GM12874 (cell line): ENCODE results near the gene DPPA3.

Source experiments
- TF ChIP-seq, protein P1 (sequence below): IDR thresholded peaks from 2 replicates; pipeline ENCODE4 v1.5.1; 2011; ENCODE audit warnings: low read depth, mild to moderate bottlenecking, control low read depth, low read length, moderate library complexity; ENCODE audit not compliant: insufficient read depth

The DPPA3 gene

DNA sequence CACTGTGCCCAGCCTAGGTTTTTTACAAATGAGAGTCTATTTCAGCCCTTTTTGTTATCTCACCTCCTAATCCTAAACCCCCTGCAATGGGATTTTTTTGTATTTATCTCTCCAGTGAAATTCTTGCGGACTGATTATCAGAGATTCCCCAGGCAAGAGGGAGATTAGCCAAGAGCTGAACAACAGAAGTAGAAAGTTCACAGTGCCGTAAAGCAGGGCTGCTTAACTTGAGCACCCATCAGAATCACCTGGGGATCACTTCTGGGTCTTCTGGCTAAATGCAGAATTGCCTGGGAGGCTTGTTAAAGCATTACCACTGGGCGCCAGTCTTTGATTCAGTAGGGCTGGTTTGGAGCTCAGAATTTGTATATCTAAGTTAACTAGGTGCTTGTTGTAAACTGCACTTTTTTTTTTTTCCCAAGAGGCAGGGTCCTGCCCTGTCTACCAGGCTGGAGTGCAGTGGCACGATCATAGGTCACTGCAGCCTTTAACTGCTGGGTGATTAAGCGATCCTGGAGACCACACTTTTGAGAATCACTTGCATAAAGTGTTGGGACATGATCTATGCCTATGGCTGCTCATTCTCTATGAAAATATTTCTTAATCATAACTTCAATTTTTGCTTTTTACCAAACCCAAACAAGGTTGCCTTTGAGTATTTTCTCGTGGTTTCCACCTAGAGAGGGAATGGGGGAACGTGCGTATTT, 1.1 kb upstream of the DPPA3 start:
- TF ChIP-seq, protein P1, sequence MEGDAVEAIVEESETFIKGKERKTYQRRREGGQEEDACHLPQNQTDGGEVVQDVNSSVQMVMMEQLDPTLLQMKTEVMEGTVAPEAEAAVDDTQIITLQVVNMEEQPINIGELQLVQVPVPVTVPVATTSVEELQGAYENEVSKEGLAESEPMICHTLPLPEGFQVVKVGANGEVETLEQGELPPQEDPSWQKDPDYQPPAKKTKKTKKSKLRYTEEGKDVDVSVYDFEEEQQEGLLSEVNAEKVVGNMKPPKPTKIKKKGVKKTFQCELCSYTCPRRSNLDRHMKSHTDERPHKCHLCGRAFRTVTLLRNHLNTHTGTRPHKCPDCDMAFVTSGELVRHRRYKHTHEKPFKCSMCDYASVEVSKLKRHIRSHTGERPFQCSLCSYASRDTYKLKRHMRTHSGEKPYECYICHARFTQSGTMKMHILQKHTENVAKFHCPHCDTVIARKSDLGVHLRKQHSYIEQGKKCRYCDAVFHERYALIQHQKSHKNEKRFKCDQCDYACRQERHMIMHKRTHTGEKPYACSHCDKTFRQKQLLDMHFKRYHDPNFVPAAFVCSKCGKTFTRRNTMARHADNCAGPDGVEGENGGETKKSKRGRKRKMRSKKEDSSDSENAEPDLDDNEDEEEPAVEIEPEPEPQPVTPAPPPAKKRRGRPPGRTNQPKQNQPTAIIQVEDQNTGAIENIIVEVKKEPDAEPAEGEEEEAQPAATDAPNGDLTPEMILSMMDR = no peak

DNA sequence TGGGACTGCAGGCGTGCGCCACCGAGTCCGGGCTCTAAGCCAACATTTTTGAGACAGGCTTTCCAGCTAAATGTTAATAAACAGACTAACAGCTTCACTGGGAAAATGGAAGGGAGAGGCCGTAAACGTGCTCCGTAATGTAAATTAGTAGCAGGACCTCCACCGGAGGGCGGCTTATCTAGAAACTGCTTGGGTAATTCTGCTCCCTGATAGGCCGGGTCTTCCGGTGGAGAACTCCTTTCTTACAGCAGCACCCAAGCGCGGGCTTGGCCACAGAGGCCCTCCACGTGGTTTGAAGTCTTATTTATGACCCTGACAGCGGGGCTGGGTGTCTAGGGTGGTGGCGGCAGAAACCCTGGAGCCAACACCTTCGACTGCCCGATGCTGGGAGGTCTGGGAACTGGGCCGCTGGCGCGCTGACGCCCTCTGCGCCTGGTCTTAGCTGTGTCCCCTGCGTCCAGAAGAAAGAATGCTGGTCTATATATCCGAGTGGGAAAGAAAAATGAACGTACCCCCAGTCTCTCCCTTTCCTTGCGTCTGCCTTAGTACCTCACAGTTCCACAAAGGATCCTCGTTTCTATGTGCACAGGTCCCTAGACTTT, 1.7 kb downstream of the DPPA3 start:
- TF ChIP-seq, protein P1 = no peak

DNA sequence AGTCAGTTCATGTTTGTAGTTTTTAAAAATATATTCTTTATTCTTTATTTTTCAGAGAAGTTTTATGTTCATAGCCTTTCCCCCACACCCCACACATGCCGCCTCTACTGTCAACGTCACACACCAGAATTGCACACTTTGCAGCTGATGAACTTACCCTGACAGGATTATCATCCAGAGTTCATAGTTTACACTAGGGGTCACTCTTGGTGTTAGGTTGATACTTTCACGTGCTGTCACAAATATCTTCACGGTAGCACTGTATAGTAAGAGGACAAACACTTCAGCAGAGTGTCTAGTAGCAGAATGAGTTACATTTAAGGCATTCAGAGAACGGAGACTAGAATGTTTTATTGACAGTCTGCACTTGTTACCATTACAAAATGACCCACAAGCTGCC, 5.1 kb downstream of the DPPA3 start:
- TF ChIP-seq, protein P1 = no peak

DNA sequence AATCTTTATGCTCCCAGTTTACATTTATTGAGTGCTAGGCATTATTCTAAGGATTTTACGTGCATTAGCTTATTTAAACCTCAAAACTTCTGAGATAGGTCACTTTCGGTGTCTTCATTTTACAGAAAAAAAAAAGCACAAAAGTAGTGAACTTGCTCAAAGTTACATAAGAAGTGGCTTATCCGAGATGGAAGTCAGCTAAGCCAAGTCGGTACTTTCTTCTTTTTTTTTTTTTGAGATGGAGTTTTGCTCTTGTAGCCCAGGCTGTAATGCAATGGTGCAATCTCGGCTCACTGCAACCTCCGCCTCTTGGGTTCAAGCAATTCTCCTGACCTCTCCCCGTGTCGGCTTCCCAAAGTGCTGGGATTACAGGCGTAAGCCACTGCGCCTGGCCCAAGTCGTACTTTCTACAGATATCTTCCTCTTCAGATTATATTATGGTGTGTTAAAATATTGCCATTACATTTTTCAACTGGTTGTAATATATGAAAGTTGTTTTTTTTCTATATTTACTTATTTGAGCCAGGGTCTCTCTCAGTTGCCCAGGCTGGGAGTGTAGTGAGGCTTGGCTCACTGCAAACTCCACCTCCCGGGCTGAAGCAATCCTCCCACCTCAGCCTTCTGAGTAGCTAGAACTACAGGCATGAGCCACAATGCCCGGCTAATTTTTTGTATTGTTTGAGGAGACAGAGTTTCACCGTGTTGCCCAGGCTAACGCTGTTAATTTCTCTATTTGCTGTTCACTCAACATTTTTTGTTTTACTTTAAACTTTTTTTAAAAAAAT, 8.9 kb downstream of the DPPA3 start:
- TF ChIP-seq, protein P1 = no peak

DNA sequence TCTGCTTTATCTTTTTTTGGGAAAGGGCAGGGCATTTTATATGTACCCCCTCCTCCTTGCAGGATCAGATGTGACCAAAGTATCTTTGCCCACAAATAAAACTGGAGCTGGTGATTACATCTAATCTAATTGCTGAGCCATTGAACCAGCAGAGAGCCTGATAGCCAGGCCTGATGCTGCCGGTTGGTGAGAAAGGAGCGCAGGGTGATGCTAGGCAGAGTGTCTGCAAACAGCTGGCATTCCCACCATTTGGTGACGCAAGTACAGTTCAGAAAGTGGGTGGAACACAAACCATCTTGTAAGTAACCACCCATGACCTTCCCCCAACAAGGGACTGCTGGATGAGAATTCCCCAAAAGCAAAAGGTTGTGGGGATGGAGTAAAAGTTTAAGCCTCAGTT, 12.7 kb downstream of the DPPA3 start:
- TF ChIP-seq, protein P1 = no peak

DNA sequence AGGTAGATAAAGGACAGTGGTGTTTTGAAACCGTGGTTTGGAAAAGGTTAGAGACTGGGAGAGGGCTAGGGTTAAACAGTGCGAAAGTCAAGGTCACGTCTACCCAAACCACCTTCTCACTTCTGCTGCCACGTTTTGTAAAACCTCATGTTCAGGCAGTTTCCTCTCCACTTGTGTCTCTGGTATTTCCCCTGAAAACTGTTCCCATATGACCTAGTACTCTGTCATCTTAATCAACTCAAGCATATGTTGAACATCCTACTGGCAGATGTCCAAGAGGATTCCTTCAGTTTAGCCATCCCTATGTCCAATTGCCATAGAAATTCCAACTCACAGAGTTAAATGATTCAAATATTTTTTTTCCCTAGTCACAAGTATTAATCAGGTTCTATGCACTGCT, 18.5 kb downstream of the DPPA3 start:
- TF ChIP-seq, protein P1 = no peak

DNA sequence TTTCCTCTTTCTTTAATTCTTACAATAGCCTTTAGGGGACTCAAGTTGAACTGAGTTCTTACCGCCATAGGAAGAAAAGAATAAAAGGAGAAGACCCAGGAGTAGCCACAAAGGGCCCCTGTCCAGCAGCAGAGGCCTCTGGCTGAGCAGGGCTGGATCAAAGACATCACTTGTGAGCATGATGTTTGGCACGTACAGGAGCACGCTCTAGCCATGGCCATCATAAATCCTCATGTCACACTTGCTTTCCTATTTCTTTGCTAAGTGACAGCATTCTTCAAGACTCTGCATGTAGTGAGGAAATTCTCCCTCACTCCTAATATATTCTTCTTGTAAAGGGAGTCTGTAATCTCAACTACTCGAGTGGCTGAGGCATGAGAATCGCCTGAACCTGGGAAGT, 20.3 kb downstream of the DPPA3 start:
- TF ChIP-seq, protein P1 = no peak
